IPS-18a (cell line): ENCODE measurements around the gene SHC1.

Experiments
- H3K27ac ChIP-seq: one replicate; pipeline ENCODE4 v1.5.1; 2013; ENCODE audit warnings: low read length
- H3K27me3 ChIP-seq: one replicate; pipeline ENCODE4 v1.6.1; 2013; ENCODE audit warnings: mild to moderate bottlenecking, low read length; ENCODE audit not compliant: control insufficient read depth, insufficient read depth
- H3K36me3 ChIP-seq: one replicate; pipeline ENCODE4 v1.6.1; 2013; ENCODE audit warnings: low read depth, low read length; ENCODE audit not compliant: control insufficient read depth
- H3K4me1 ChIP-seq: one replicate; pipeline ENCODE4 v1.6.1; 2013; ENCODE audit warnings: low read depth, low read length; ENCODE audit not compliant: control insufficient read depth
- H3K4me3 ChIP-seq: one replicate; pipeline ENCODE4 v1.5.1; 2013; ENCODE audit warnings: low read length
- H3K9ac ChIP-seq: one replicate; pipeline ENCODE4 v1.6.1; 2013; ENCODE audit warnings: mild to moderate bottlenecking, low read length, moderate library complexity
- H3K9me3 ChIP-seq: one replicate; pipeline ENCODE4 v1.6.1; 2013; ENCODE audit warnings: low read depth, low read length; ENCODE audit not compliant: control insufficient read depth

SHC1 gene

GRCh38 chr1:154974808-154975408 is 4.4 kb upstream of the SHC1 start:
- Histone ChIP-seq H3K9me3 (no peaks in the 10 kb centered on the region), H3K9ac (peak overlapping the region; percentile 91), H3K27me3 (no peaks in the 10 kb centered on the region), H3K4me1 (peaks cover 27% of the 10 kb centered on the region), H3K4me3 (peak overlapping the region; percentile 90), H3K27ac (peak overlapping the region; percentile 75), H3K36me3 (peaks cover 20% of the 10 kb centered on the region)

GRCh38 chr1:154974102-154974807 is 3.7 kb upstream of the SHC1 start, which contains the start of gene CKS1B:
Gene CKS1B, plus strand, starts transcription at chr1:154974681. Its CDS starts 65 bp downstream, at chr1:154974746.
- Histone ChIP-seq H3K4me3 (peak within 1 kb of the TSS; percentile 90), H3K36me3 (peaks cover 15% of the 10 kb centered on the region), H3K9me3 (no peaks in the 10 kb centered on the region), H3K9ac (peak within 1 kb of the TSS; percentile 91), H3K4me1 (peaks cover 27% of the 10 kb centered on the region), H3K27me3 (no peaks in the 10 kb centered on the region), H3K27ac (peak within 1 kb of the TSS; percentile 93)

GRCh38 chr1:154973344-154974101 is 3.0 kb upstream of the SHC1 start:
- Histone ChIP-seq H3K9me3 (no peaks in the 10 kb centered on the region), H3K27me3 (no peaks in the 10 kb centered on the region), H3K4me3 (peak overlapping the region; percentile 90), H3K9ac (peak overlapping the region; percentile 91), H3K36me3 (peaks cover 10% of the 10 kb centered on the region), H3K4me1 (peaks cover 27% of the 10 kb centered on the region), H3K27ac (peak overlapping the region; percentile 93)

GRCh38 chr1:154972517-154973343 is 2.2 kb upstream of the SHC1 start:
- no peaks in the 10 kb centered on the region for H3K9me3 ChIP-seq
- H3K27me3 ChIP-seq = no peaks in the 10 kb centered on the region
- H3K4me3 ChIP-seq = peak overlapping the region; percentile 90
- peaks cover 27% of the 10 kb centered on the region for H3K4me1 ChIP-seq
- peak overlapping the region; percentile 93 for H3K27ac ChIP-seq
- peaks cover 2% of the 10 kb centered on the region for H3K36me3 ChIP-seq
- peak overlapping the region; percentile 91 for H3K9ac ChIP-seq

GRCh38 chr1:154972213-154972516 is 1.6 kb upstream of the SHC1 start:
- Histone ChIP-seq H3K9me3 (no peaks in the 10 kb centered on the region), H3K9ac (peak overlapping the region; percentile 91), H3K4me3 (peak overlapping the region; percentile 90), H3K4me1 (peaks cover 27% of the 10 kb centered on the region), H3K27ac (peak overlapping the region; percentile 80), H3K27me3 (no peaks in the 10 kb centered on the region), H3K36me3 (peaks cover 4% of the 10 kb centered on the region)

- peaks cover 11% of the 10 kb centered on the region for H3K36me3 ChIP-seq
- H3K4me3 ChIP-seq = peak overlapping the region; percentile 90
- H3K9ac ChIP-seq = peak overlapping the region; percentile 59
- H3K27ac ChIP-seq = peak overlapping the region; percentile 82
- no peaks in the 10 kb centered on the region for H3K9me3 ChIP-seq
- no peaks in the 10 kb centered on the region for H3K27me3 ChIP-seq
- peaks cover 22% of the 10 kb centered on the region for H3K4me1 ChIP-seq
Observed at GRCh38 chr1:154971341-154971998, 923 bp upstream of the SHC1 start.

- H3K9me3 ChIP-seq = no peaks in the 10 kb centered on the region
- peak overlapping the region; percentile 90 for H3K4me3 ChIP-seq
- no peaks in the 10 kb centered on the region for H3K27me3 ChIP-seq
- H3K9ac ChIP-seq = peak overlapping the region; percentile 59
- peak overlapping the region; percentile 42 for H3K27ac ChIP-seq
- H3K4me1 ChIP-seq = peaks cover 15% of the 10 kb centered on the region
- peaks cover 26% of the 10 kb centered on the region for H3K36me3 ChIP-seq
Observed at GRCh38 chr1:154969860-154970452, 591 bp downstream of the SHC1 start.

- H3K27ac ChIP-seq = no peak overlapping the region
Observed at GRCh38 chr1:154969246-154969645, 1.3 kb downstream of the SHC1 start.

GRCh38 chr1:154968731-154969130 is 1.8 kb downstream of the SHC1 start:
- Histone ChIP-seq H3K36me3 (peaks cover 38% of the 10 kb centered on the region), H3K27me3 (no peaks in the 10 kb centered on the region), H3K27ac (no peak overlapping the region), H3K4me1 (peaks cover 15% of the 10 kb centered on the region), H3K9me3 (no peaks in the 10 kb centered on the region), H3K4me3 (peak overlapping the region; percentile 90), H3K9ac (peak overlapping the region; percentile 59)

More at GRCh38 chr1:154969246-154969645, 1.3 kb downstream of the SHC1 start:
- Histone ChIP-seq H3K4me3 (peak overlapping the region; percentile 90), H3K9ac (peak overlapping the region; percentile 59), H3K27me3 (no peaks in the 10 kb centered on the region), H3K9me3 (no peaks in the 10 kb centered on the region), H3K36me3 (peaks cover 32% of the 10 kb centered on the region), H3K4me1 (peaks cover 15% of the 10 kb centered on the region)

GRCh38 chr1:154967331-154967950 is 3.1 kb downstream of the SHC1 start:
- no peak overlapping the region for H3K9ac ChIP-seq
- H3K27ac ChIP-seq = no peak overlapping the region
- no peaks in the 10 kb centered on the region for H3K9me3 ChIP-seq
- H3K27me3 ChIP-seq = no peaks in the 10 kb centered on the region
- no peak overlapping the region for H3K4me3 ChIP-seq
- H3K4me1 ChIP-seq = peaks cover 11% of the 10 kb centered on the region
- peaks cover 46% of the 10 kb centered on the region for H3K36me3 ChIP-seq
